Measurements from ENCODE around the gene BLCAP.
A peak's percentile ranks its signal among the peaks of the same experiment; 100 is the strongest.
"Not testable (repeated sequence)": the region's sequence is repeated elsewhere in the genome, so short reads cannot be mapped to it uniquely, and the experiment has no call there.

The BLCAP gene

GRCh38 chr20:37513779-37514359, 13.8 kb downstream of the BLCAP start:
- no peak for DNase-seq

- DNase-seq = no peak
Observed at GRCh38 chr20:37511610-37512275, 15.9 kb downstream of the BLCAP start.

- DNase-seq = no peak
Observed at GRCh38 chr20:37510226-37510625, 17.4 kb downstream of the BLCAP start.

- DNase-seq = no peak
Observed at GRCh38 chr20:37506152-37506725, 21.4 kb downstream of the BLCAP start.

GRCh38 chr20:37505263-37506151, 22.2 kb downstream of the BLCAP start:
- DNase-seq = no peak

- no peak for DNase-seq
Observed at GRCh38 chr20:37504404-37505096, 23.1 kb downstream of the BLCAP start.

GRCh38 chr20:37503256-37503927, 24.3 kb downstream of the BLCAP start:
- no peak for DNase-seq

- DNase-seq = no peak
Observed at GRCh38 chr20:37502654-37503053, 25.0 kb downstream of the BLCAP start.

GRCh38 chr20:37501940-37502339, 25.7 kb downstream of the BLCAP start:
- peak in 1 of 14 donors; percentile 19 for DNase-seq

- DNase-seq = no peak
Observed at GRCh38 chr20:37500311-37500710, 27.4 kb downstream of the BLCAP start.

- DNase-seq = no peak
Observed at GRCh38 chr20:37498066-37498665, 29.5 kb downstream of the BLCAP start.

GRCh38 chr20:37494796-37495195, 32.9 kb downstream of the BLCAP start:
- no peak for DNase-seq

GRCh38 chr20:37494301-37494700, 33.4 kb downstream of the BLCAP start:
- no peak for DNase-seq

- DNase-seq = no peak
Observed at GRCh38 chr20:37492945-37493344, 34.7 kb downstream of the BLCAP start.

GRCh38 chr20:37492096-37492625, 35.5 kb downstream of the BLCAP start:
- DNase-seq = no peak

GRCh38 chr20:37490663-37491350, 36.9 kb downstream of the BLCAP start:
- no peak for DNase-seq

GRCh38 chr20:37486209-37486608, 41.5 kb downstream of the BLCAP start:
- DNase-seq = not testable (repeated sequence)

GRCh38 chr20:37484331-37484730, 43.3 kb downstream of the BLCAP start:
- DNase-seq = no peak

- no peak for DNase-seq
Observed at GRCh38 chr20:37481610-37482009, 46.1 kb downstream of the BLCAP start.

- peak in 3 of 14 donors; percentile 10 to 32 (median 13) for DNase-seq
Observed at GRCh38 chr20:37480919-37481318, 46.8 kb downstream of the BLCAP start.
